ENCODE measurements around the gene AMIGO1. TPM values are rescaled to one million over a fixed set of nuclear protein-coding genes. Genes with fewer than 3 reads are reported as not detected.
A peak's percentile ranks its signal among the peaks of the same experiment; 100 is the strongest.

The AMIGO1 gene
- total and polyA plus RNA-seq, 2 of the 8 experiments (the other 6 are each of a cell fraction or from before 2014, with no cell fraction given), result 1.5 to 2.7 TPM

DNA sequence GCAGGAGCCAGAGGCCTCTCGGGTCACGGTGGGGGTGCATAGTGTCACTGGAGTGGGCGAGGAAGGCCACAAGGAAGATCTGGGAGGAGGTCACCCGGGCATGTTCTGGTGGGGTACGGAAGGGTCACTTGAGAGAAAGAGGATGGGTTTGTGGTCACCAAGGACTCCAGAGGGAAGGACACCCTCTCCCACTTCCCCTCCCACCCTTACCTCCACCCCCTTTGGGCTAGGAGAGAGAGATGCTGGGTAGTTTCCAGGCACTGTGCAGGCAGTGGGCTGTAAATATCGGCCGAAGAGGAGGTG lies 703 bp downstream of the AMIGO1 start:
- FAIRE-seq (no peak), DNase-seq (ENCODE audit: low read depth in 1 of 2, low spot score in 2 of 2) (no peak)
- Histone ChIP-seq H3K4me1 (replicated peaks in 1 of 4; ENCODE audit: control insufficient read depth in 3 of 4, insufficient read depth in 4 of 4, low read length in 3 of 4) (peaks cover 0 to 7% (median 3%) of the 10 kb centered on the region in 4 experiments; a peak in 1 of 7 replicates), H3K4me3 (ENCODE audit: extremely low read depth in 1 of 4, insufficient read depth in 2 of 4, low read depth in 3 of 4, low read length in 4 of 4) (peak overlapping the region; percentile 77 to 87 (median 81); a peak in 7 of 8 replicates), H3K36me3 (ENCODE audit: control insufficient read depth in 2 of 4, insufficient read depth in 4 of 4, low read length in 3 of 4) (no peaks in the 10 kb centered on the region), H3K4ac (replicated peaks; ENCODE audit: insufficient read length, low read depth, low read length) (no peak overlapping the region), H4K20me1 (replicated peaks in 1 of 2; ENCODE audit: control insufficient read depth in 1 of 2, insufficient read depth in 2 of 2, low read length in 2 of 2) (peaks cover 2 to 7% of the 10 kb centered on the region in 2 experiments), H3K27ac (ENCODE audit: low read depth, low read length) (no peak overlapping the region), H3K4me2 (ENCODE audit: insufficient read depth in 1 of 2, low read depth in 2 of 2, low read length in 2 of 2) (peak overlapping the region; percentile 90 to 97), H4K5ac (ENCODE audit: insufficient read length, low read depth, low read length) (no peak overlapping the region), H2BK15ac (ENCODE audit: low read length) (0 out of 2 replicates have a peak overlapping the region, but pooled peaks have one; percentile 16), H2BK120ac (replicated peaks; ENCODE audit: low read depth, low read length) (no peak overlapping the region), H3K23ac (ENCODE audit: insufficient read length) (no peak overlapping the region), H2BK5ac (ENCODE audit: low read depth, low read length) (no peak overlapping the region), H3K79me2 (ENCODE audit: control insufficient read depth in 1 of 2, insufficient read depth in 2 of 2, low read length in 2 of 2) (no peaks in the 10 kb centered on the region), H2AFZ (ENCODE audit: low read length) (peak overlapping the region; percentile 81; the same call in 1 of the 2 replicates), H3K27me3 (replicated peaks in 1 of 4; ENCODE audit: control insufficient read depth in 3 of 4, extremely low read depth in 1 of 4, insufficient read depth in 3 of 4, low read length in 3 of 4) (peaks cover 0 to 23% (median 15%) of the 10 kb centered on the region in 4 experiments; a peak in 6 of 7 replicates), H2BK20ac (ENCODE audit: low read length) (no peak overlapping the region), H3K9ac (replicated peaks in 1 of 4; ENCODE audit: extremely low read depth in 1 of 4, low read depth in 3 of 4, low read length in 3 of 4) (peak overlapping the region in 1 of 4 experiments; percentile 34; a peak in 1 of 7 replicates), H3K56ac (replicated peaks; ENCODE audit: insufficient read length, low read depth, low read length) (no peak overlapping the region), H3K9me3 (ENCODE audit: insufficient read depth in 2 of 2, low read depth in 1 of 2, low read length in 1 of 2) (no peaks in the 10 kb centered on the region), H4K91ac (replicated peaks; ENCODE audit: insufficient read length, low read length) (no peak overlapping the region), H2BK12ac (ENCODE audit: low read depth, low read length) (no peak overlapping the region), H3K14ac (ENCODE audit: insufficient read length) (no peak overlapping the region), H4K8ac (ENCODE audit: extremely low read depth, insufficient read depth, low read length) (no peak overlapping the region), H3K23me2 (ENCODE audit: low read depth, low read length) (peaks cover 10% of the 10 kb centered on the region), H2AK5ac (ENCODE audit: low read depth, low read length) (no peak overlapping the region), H3K79me1 (ENCODE audit: low read depth, low read length) (no peaks in the 10 kb centered on the region), H3K18ac (ENCODE audit: extremely low read depth, low read length) (no peak overlapping the region)
- 78% methylated on average over 7 of the region's 7 CpGs; no CpG with 5 or more reads in 1 of the 2 experiments for WGBS, 2 experiments (ENCODE audit: extremely low coverage in 1 of 2, insufficient coverage in 1 of 2, insufficient read length in 1 of 2, insufficient replicate concordance in 2 of 2, low coverage in 1 of 2, low lambda C conversion rate in 2 of 2, missing lambda C conversion rate in 1 of 2)
- TF ChIP-seq BACH1 (IDR thresholded peaks at IDR 0.05; ENCODE audit: low read length) (no peak), SIX5 (IDR thresholded peaks at IDR 0.05; ENCODE audit: low read depth, low read length) (no peak), TAF1 (IDR thresholded peaks at IDR 0.05; ENCODE audit: low read depth, low read length) (no peak)
- CTCF ChIA-PET (ENCODE audit: partially characterized antibody), result interaction anchor here (1.1 to 43.7 kb wide), 5 partner anchors 0 to 475 kb away, joined by 3 to 1755 read pairs (median 666); partner anchors contain the start of genes AHCYL1, AMIGO1, ATXN7L2 and CYB561D1
- POLR2A ChIA-PET (ENCODE audit: partially characterized antibody), result interaction anchor here (1.1 to 2.2 kb wide), 8 partner anchors 8 to 83 kb away, joined by 3 to 20 read pairs (median 7); partner anchors contain the start of genes ATXN7L2 and CYB561D1
